Esophagus (tissue), 2 donors: ENCODE data around the gene CPLX1. TPM values are rescaled to one million over a fixed set of nuclear protein-coding genes. Genes with fewer than 3 reads are reported as not detected.
"Not testable (repeated sequence)": the region's sequence is repeated elsewhere in the genome, so short reads cannot be mapped to it uniquely, and the experiment has no call there.

Experiments used
- H3K27ac ChIP-seq, 2 donors: one replicate each; pipeline ENCODE4 v1.5.1; 2013; ENCODE audit warnings: low read depth in 2 of 2, mild to moderate bottlenecking in 2 of 2, inconsistent platforms in 1 of 2, low read length in 1 of 2, moderate library complexity in 1 of 2
- H3K27me3 ChIP-seq, 2 donors: one replicate each; pipeline ENCODE4 v1.6.1; 2013; ENCODE audit warnings: low read length in 2 of 2, control low read depth in 1 of 2, mild to moderate bottlenecking in 1 of 2; ENCODE audit not compliant: insufficient read depth in 2 of 2, control insufficient read depth in 1 of 2
- H3K36me3 ChIP-seq, 2 donors: one replicate each; pipeline ENCODE4 v1.6.1; 2013; ENCODE audit warnings: low read length in 1 of 2; ENCODE audit not compliant: control insufficient read depth in 2 of 2, insufficient read depth in 2 of 2
- H3K4me1 ChIP-seq, 2 donors: one replicate each; pipeline ENCODE4 v1.6.1; 2013; ENCODE audit warnings: low read length in 1 of 2; ENCODE audit not compliant: control insufficient read depth in 2 of 2, insufficient read depth in 2 of 2
- H3K4me3 ChIP-seq, 2 donors: one replicate each; pipeline ENCODE4 v1.5.1; 2013; ENCODE audit warnings: low read length in 2 of 2, mild to moderate bottlenecking in 2 of 2, low read depth in 1 of 2, moderate library complexity in 1 of 2
- H3K9me3 ChIP-seq, 2 donors: one replicate each; pipeline ENCODE4 v1.6.1; 2013; ENCODE audit warnings: mild to moderate bottlenecking in 2 of 2, low read depth in 1 of 2, low read length in 1 of 2, moderate library complexity in 1 of 2; ENCODE audit not compliant: control insufficient read depth in 2 of 2, insufficient read depth in 1 of 2
- WGBS, 2 donors: extraction: QIAGEN DNeasy Blood & Tissue Kit; methylation state at CpG; one replicate each; pipeline ENCODE4 v1.1.7; 2013; 5-methylcytosine and 5-hydroxymethylcytosine counted together
- polyA plus RNA-seq, 2 donors: library from polyadenylated mRNA; stranded (reverse); fragments of 200-250 nt; gene quantifications; one replicate each; pipeline ENCODE4 v1.2.3, GENCODE V29; 2013
- donor health status: healthy with polysubstance abuse.
- donor health status: Bipolar disorder and iron deficiency.

Gene CPLX1
- polyA plus RNA-seq, 2 donors: 0.74 to 2.8 TPM

DNA sequence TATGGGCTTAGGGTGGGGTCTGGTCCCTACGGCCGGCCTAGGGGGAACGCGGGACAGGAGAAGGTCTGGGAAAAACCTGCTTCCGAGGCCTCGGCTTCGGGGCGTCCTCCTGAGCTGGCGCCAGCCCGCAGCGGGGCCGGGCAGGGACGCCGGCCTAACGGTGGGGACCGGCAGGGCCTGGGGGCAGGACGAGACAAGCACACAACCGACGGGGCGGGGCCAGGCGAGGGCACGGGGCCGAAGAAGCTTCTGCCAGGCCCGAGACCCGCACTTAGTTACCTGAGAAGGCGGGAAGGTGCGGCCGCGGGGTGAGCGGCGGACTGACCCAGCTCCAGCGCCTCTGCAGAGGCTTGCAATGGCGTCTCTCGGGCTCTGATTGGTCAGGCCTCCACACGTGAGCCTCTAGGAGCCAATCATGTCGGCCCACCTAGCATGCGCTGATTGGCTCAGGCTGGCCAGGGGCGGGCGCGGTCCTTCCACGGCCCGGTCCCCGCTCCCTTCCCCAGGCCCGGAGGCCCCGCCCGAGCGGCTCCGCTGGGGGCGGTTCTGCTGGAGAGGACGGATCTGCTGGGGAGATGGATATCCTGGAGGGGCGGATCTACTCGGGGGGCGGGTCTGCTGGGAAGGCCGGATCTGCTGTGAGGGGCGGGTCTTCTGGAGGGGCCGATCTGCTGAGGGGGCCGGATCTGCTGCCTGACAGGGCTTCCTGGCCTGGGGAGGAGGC lies 44.3 kb downstream of the CPLX1 start:
- Histone ChIP-seq H3K27me3 (peaks cover 0 to 11% of the 10 kb centered on the region in 2 donors), H3K4me3 (peak overlapping the region; percentile 96 to 98), H3K9me3 (no peaks in the 10 kb centered on the region), H3K36me3 (peaks cover 0 to 12% of the 10 kb centered on the region in 2 donors), H3K4me1 (peaks cover 7 to 15% of the 10 kb centered on the region in 2 donors), H3K27ac (peak overlapping the region; percentile 95 to 96)
- WGBS, 2 donors: 0 to 1% methylated on average over 52 to 57 of the region's 57 CpGs

- 2 to 3% methylated on average over 38 of the region's 38 CpGs for WGBS, 2 donors
Measured at GRCh38 chr4:780716-781492, 45.0 kb downstream of the CPLX1 start.

GRCh38 chr4:780255-780654 lies 45.7 kb downstream of the CPLX1 start:
- H3K36me3 ChIP-seq: peaks cover 0 to 13% of the 10 kb centered on the region in 2 donors
- H3K4me3 ChIP-seq: peak overlapping the region; percentile 96 to 98
- H3K4me1 ChIP-seq: peaks cover 2 to 15% of the 10 kb centered on the region in 2 donors
- not testable (repeated sequence) for H3K9me3 ChIP-seq, H3K27me3 ChIP-seq
- WGBS, 2 donors: 60 to 67% methylated on average over 10 of the region's 10 CpGs
- H3K27ac ChIP-seq: peak overlapping the region; percentile 35 to 41

More at GRCh38 chr4:780716-781492, 45.0 kb downstream of the CPLX1 start:
- Histone ChIP-seq H3K9me3 (no peaks in the 10 kb centered on the region), H3K4me1 (peaks cover 2 to 15% of the 10 kb centered on the region in 2 donors), H3K4me3 (peak overlapping the region; percentile 96 to 98), H3K27me3 (peaks cover 0 to 7% of the 10 kb centered on the region in 2 donors), H3K36me3 (peaks cover 0 to 12% of the 10 kb centered on the region in 2 donors), H3K27ac (peak overlapping the region; percentile 95 to 96)

GRCh38 chr4:779555-779954 lies 46.4 kb downstream of the CPLX1 start:
- 90 to 97% methylated on average over 2 of the region's 2 CpGs for WGBS, 2 donors
- Histone ChIP-seq H3K4me1 (peaks cover 2 to 18% of the 10 kb centered on the region in 2 donors), H3K27me3 (no peaks in the 10 kb centered on the region), H3K27ac (no peak overlapping the region), H3K4me3 (no peak overlapping the region), H3K36me3 (peaks cover 0 to 17% of the 10 kb centered on the region in 2 donors), H3K9me3 (no peaks in the 10 kb centered on the region)

DNA sequence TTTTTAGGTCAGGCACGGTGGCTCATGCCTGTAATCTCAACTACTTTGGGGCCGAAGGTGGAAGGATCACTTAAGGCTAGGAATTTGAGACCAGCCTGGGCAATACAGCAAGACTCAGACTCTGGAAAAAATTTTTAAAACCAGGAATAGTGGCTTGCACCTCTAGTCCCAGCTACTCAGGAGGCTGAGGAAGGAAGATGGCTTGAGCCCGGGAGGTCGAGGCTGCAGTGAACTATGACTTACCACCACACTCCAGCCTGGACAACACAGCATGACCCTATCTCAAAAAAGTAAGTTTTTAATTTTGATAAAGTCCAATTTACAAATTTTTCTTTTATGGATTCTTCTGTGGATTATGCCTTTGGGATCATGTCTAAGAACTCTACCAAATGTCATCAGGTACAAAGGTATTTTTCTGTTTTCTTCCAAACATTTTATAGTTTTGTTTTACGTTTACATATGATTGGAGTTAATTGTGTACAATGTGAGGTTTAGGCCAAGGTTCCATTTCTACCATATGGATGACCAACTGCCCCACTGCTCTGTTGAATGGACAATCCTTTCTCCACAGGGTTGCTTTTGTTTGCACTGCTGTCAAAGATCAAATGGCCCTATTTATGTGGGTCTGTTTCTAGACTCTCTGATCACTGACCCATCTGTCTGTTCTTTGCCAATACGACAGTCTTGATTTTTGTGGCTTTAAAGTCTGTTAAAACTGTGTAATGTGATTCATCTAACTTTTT lies 48.2 kb downstream of the CPLX1 start:
- Histone ChIP-seq H3K27ac (no peak overlapping the region), H3K4me1 (peaks cover 2 to 22% of the 10 kb centered on the region in 2 donors), H3K4me3 (no peak overlapping the region), H3K9me3 (no peaks in the 10 kb centered on the region), H3K36me3 (peaks cover 0 to 29% of the 10 kb centered on the region in 2 donors), H3K27me3 (no peaks in the 10 kb centered on the region)
- 93 to 95% methylated on average over 6 of the region's 6 CpGs for WGBS, 2 donors

DNA sequence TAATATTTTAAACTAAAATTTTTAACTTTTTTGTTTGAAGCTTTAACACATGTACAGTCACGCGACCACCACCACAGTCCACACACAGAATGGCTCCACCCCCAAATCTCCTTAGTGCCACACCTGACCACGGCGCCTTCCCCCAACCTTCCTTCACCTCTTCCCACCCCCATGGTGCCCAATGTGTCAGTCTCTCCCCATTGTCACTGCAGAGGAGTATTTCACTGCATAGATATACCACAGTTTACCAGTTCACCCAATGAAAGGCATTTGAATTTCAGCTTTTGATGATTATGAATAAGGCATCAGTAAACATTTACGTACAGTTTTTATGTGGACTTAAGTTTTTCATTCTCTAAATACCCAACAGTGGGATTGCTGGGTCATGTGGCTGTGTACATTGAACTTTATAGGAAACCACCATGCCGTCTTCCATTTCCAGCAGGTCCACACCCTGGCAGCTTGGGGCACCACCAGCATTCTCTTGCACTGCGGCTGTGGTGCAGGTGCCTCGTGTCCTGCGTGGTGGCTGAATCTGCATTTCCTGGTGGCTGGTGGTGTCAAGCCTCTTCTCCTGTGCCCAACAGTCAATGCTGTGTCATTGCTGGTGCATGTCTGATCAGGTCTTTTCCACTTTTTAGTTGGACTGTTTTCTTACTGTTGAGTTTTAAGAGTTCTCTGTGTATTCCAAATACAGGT lies 49.0 kb downstream of the CPLX1 start:
- Histone ChIP-seq H3K27ac (no peak overlapping the region), H3K4me3 (no peak overlapping the region), H3K9me3 (no peaks in the 10 kb centered on the region), H3K36me3 (peaks cover 0 to 30% of the 10 kb centered on the region in 2 donors), H3K4me1 (peaks cover 2 to 19% of the 10 kb centered on the region in 2 donors), H3K27me3 (no peaks in the 10 kb centered on the region)
- WGBS, 2 donors: 93 to 95% methylated on average over 9 of the region's 9 CpGs

DNA sequence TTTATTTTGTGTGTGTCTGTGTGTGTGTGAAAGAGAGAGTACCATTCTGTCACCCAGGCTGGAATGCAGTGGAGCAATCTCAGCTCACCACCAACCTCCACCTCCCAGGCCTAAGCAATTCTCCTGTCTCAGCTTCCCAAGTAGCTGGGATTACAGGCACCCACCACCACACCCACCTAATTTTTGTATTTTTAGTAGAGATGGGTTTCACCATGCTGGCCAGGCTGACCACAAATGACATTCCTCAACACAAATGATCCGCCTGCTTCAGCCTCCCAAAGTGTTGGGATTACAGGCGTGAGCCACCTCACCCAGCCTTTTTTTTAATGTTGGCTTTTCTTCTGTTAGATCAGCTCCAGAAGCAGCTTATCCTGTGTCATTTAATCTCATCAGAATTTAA lies 50.4 kb downstream of the CPLX1 start:
- H3K4me3 ChIP-seq, H3K9me3 ChIP-seq, H3K27ac ChIP-seq, H3K27me3 ChIP-seq: not testable (repeated sequence)
- peaks cover 0 to 34% of the 10 kb centered on the region in 2 donors for H3K36me3 ChIP-seq
- peaks cover 8 to 14% of the 10 kb centered on the region in 2 donors for H3K4me1 ChIP-seq
- 98% methylated on average over 2 of the region's 2 CpGs for whole genome bisulfite sequencing, 2 donors

- not testable (repeated sequence) for H3K9me3 ChIP-seq, H3K4me3 ChIP-seq, H3K27me3 ChIP-seq, H3K4me1 ChIP-seq, H3K27ac ChIP-seq
- peaks cover 5 to 35% of the 10 kb centered on the region in 2 donors for H3K36me3 ChIP-seq
- WGBS, 2 donors: 94 to 96% methylated on average over 30 of the region's 30 CpGs
Measured at GRCh38 chr4:774419-775092, 51.4 kb downstream of the CPLX1 start.
